Kidney (tissue), 14 donors: ENCODE results near the gene AK9. TPM values are rescaled to one million over a fixed set of nuclear protein-coding genes. Genes with fewer than 3 reads are reported as not detected.

ENCODE experiments used
- DNase-seq, 5 donors: peaks; one replicate each; pipeline ENCODE4 v3.0.0-alpha.2; 2013 to 2020
- FAIRE-seq: peaks from 2 replicates; lab custom pipeline; 2012; peaks lifted over from hg19 to GRCh38; lab: Jason Lieb, UNC
- H3K27ac ChIP-seq, 2 donors: one replicate each; pipeline ENCODE4 v1.7.0; 2013; ENCODE audit warnings: low read depth in 2 of 2, low read length in 2 of 2, inconsistent platforms in 1 of 2
- H3K27me3 ChIP-seq: one replicate; pipeline ENCODE4 v1.7.1; 2013; ENCODE audit warnings: low read length, inconsistent platforms; ENCODE audit not compliant: control insufficient read depth, insufficient read depth
- H3K36me3 ChIP-seq, 3 donors: one replicate each; pipeline versions ENCODE4 v1.7.0 to v1.7.1; 2013; ENCODE audit warnings: low read length in 3 of 3, control low read depth in 1 of 3, inconsistent platforms in 1 of 3; ENCODE audit not compliant: insufficient read depth in 3 of 3, control insufficient read depth in 2 of 3
- H3K4me1 ChIP-seq, 3 donors: one replicate each; pipeline versions ENCODE4 v1.7.0 to v1.7.1; 2013; ENCODE audit warnings: low read length in 3 of 3, inconsistent platforms in 1 of 3, low read depth in 1 of 3; ENCODE audit not compliant: control insufficient read depth in 2 of 3, insufficient read depth in 2 of 3
- H3K4me3 ChIP-seq, 3 donors: one replicate each; pipeline versions ENCODE4 v1.7.0 to v1.8.1; 2013; ENCODE audit warnings: low read length in 3 of 3, control low read depth in 1 of 3, inconsistent platforms in 1 of 3
- H3K9ac ChIP-seq, 3 donors: one replicate each; pipeline versions ENCODE4 v1.7.0 to v1.7.1; 2013; ENCODE audit warnings: low read length in 3 of 3, control low read depth in 1 of 3, inconsistent platforms in 1 of 3
- H3K9me3 ChIP-seq, 3 donors: one replicate each; pipeline versions ENCODE4 v1.7.0 to v1.7.1; 2013; ENCODE audit warnings: low read length in 3 of 3, control low read depth in 1 of 3, inconsistent platforms in 1 of 3; ENCODE audit not compliant: control insufficient read depth in 2 of 3, insufficient read depth in 1 of 3
- intact Hi-C: fragments of 100-400 bp; cut with DNase I; formaldehyde crosslinking; loops from one replicate; pipeline ENCODE4 v1.11.1; 2022
- polyA plus RNA-seq: library from polyadenylated mRNA; stranded (reverse); fragments of 350-450 nt; fragmentation: Illumina TruSeq; extraction: RNeasy Lipid Tissue Mini Kit (QIAGEN cat#74804); gene quantifications from one replicate; pipeline ENCODE4 v1.2.3, GENCODE V29; 2014; ENCODE audit warnings: low read depth, low replicate concordance; ENCODE audit not compliant: insufficient read depth
- total RNA-seq: library from RNA; stranded (reverse); fragmentation: NEBNext Ultra II Directional; extraction: Animal tissue kit (Norgen Biotek cat#: 25700); gene quantifications from one replicate; pipeline ENCODE4 v1.2.1, GENCODE V29; 2021
- TF ChIP-seq, protein P1 (sequence below): IDR thresholded peaks from 3 replicates; pipeline ENCODE4 v1.5.1; 2012; ENCODE audit warnings: mild to moderate bottlenecking, moderate library complexity, borderline replicate concordance; ENCODE audit not compliant: insufficient read depth; ENCODE audit errors: extremely low read depth
- donor health status: control.
- donor health status: control.
- donor health status: control.
- donor health status: control.
- donor health status: control.
- donor health status: DM: yes; HTN: yes; CAD: no.
- donor health status: Normal renal cell carcinoma (clear cell type).

Gene AK9
- total and polyA plus RNA-seq, 2 donors from 2014 or later = 4.6 to 10.9 TPM

DNA sequence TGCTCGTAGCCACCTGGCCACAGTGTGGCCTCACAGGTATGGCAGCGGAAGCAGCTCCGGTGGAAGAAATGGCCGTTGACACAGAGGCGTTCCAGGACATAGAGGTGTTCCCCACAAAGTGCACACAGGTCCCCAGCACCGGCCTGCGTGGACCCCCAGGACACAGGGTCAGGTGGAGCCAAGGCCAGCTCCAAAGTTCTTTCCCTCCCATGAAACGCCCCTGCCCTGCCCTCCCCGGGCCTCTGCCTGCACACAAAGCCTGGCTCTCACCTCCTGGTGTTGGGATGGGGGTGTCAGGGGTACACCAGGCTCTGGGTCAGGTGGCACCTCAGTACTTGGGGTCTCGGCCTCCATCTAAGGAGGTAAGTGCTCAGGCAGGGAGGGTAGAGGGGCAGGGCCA lies 243.9 kb downstream of the AK9 start:
- H3K9me3 ChIP-seq = no peaks in the 10 kb centered on the region
- TF ChIP-seq, protein P1, sequence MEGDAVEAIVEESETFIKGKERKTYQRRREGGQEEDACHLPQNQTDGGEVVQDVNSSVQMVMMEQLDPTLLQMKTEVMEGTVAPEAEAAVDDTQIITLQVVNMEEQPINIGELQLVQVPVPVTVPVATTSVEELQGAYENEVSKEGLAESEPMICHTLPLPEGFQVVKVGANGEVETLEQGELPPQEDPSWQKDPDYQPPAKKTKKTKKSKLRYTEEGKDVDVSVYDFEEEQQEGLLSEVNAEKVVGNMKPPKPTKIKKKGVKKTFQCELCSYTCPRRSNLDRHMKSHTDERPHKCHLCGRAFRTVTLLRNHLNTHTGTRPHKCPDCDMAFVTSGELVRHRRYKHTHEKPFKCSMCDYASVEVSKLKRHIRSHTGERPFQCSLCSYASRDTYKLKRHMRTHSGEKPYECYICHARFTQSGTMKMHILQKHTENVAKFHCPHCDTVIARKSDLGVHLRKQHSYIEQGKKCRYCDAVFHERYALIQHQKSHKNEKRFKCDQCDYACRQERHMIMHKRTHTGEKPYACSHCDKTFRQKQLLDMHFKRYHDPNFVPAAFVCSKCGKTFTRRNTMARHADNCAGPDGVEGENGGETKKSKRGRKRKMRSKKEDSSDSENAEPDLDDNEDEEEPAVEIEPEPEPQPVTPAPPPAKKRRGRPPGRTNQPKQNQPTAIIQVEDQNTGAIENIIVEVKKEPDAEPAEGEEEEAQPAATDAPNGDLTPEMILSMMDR = no peak
- DNase-seq (no peak), FAIRE-seq (no peak)
- H3K27ac ChIP-seq = no peak overlapping the region
- H3K36me3 ChIP-seq = peaks cover 0 to 12% (median 9%) of the 10 kb centered on the region in 3 donors
- H3K27me3 ChIP-seq = no peaks in the 10 kb centered on the region
- no peak overlapping the region for H3K9ac ChIP-seq
- H3K4me3 ChIP-seq = no peak overlapping the region
- H3K4me1 ChIP-seq = peaks cover 0 to 3% (median 0%) of the 10 kb centered on the region in 3 donors
- intact Hi-C loops = no loop called here

DNA sequence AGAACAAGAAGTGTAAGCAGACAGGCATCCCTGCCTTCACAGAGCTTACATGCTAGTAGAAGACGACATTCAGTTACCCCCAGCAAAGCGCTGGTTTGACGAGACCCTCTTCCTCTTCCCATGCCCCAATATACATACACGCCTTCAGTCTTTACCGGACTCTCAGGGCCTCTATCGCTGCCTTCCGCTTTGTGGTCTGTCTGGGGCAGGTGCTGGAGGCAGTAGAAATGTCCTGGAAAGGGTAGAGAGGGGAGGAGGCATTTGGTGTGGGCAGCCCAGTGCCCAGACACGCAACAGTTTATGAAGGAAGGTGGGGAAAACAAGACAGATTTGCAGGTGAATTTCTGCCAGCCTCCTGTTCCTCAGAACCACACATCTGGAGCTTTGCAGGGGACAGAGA lies 244.5 kb downstream of the AK9 start:
- Histone ChIP-seq H3K27me3 (no peaks in the 10 kb centered on the region), H3K9me3 (no peaks in the 10 kb centered on the region), H3K4me3 (no peak overlapping the region), H3K4me1 (peaks cover 0 to 9% (median 5%) of the 10 kb centered on the region in 3 donors), H3K9ac (no peak overlapping the region), H3K36me3 (peaks cover 0 to 10% (median 9%) of the 10 kb centered on the region in 3 donors), H3K27ac (no peak overlapping the region)
- FAIRE-seq = no peak
- TF ChIP-seq, protein P1 = no peak
- no peak for DNase-seq
- intact Hi-C loops = no loop called here

DNA sequence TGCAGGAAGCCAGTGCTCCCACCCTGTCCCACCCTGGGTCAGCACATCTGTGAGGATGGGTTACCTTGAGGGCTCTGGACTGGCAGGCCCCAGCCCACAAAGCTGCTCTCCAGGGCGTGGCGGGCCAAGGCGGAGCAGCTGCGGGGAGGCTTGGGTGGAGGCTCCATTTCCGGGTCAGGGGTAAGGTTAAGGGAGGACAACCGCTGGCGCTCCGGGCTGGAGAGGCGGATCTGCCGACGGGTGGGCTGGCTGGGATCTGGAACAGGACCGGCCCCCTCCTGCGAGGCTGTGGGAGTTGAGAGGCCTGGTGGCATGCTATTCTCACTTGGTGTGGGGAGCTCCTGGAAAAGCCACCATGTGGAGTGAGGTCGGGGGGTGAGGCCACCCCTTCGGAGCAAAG lies 244.9 kb downstream of the AK9 start:
- FAIRE-seq (no peak), DNase-seq (peak in 1 of 5 donors; percentile 80)
- no peaks in the 10 kb centered on the region for H3K9me3 ChIP-seq
- H3K4me1 ChIP-seq = peaks cover 0 to 12% (median 7%) of the 10 kb centered on the region in 3 donors
- H3K4me3 ChIP-seq = no peak overlapping the region
- TF ChIP-seq, protein P1 = no peak
- no peak overlapping the region for H3K27ac ChIP-seq
- intact Hi-C loops = no loop called here
- H3K9ac ChIP-seq = no peak overlapping the region
- peaks cover 0 to 9% (median 9%) of the 10 kb centered on the region in 3 donors for H3K36me3 ChIP-seq
- no peaks in the 10 kb centered on the region for H3K27me3 ChIP-seq

DNA sequence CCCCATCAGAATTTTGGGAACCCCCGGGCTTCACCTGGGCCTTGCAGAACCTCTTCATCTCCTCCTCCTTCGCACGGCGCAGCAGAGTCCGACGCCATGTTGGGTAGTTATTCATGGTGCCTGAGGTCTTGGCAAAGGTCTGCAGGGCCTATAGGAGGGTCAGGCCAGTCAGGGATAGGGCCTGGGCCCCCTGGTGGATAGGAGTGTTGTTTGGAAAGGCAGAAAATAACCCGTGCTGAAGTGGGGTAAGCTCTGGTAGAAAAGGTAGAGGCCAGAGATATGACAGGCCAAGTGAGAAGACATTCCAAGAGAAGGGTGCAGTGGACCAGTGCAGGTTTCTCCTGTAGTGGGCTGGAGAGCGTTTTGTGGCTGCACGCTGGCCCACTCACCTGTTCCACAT lies 245.6 kb downstream of the AK9 start:
- no peak for FAIRE-seq
- TF ChIP-seq, protein P1 = no peak
- peaks cover 0 to 9% (median 8%) of the 10 kb centered on the region in 3 donors for H3K36me3 ChIP-seq
- no peak overlapping the region for H3K4me3 ChIP-seq
- intact Hi-C loops = no loop called here
- no peaks in the 10 kb centered on the region for H3K27me3 ChIP-seq
- H3K27ac ChIP-seq = no peak overlapping the region
- DNase-seq = no peak
- H3K9me3 ChIP-seq = no peaks in the 10 kb centered on the region
- H3K4me1 ChIP-seq = peaks cover 0 to 12% (median 7%) of the 10 kb centered on the region in 3 donors
- H3K9ac ChIP-seq = no peak overlapping the region
